Esophagus muscularis mucosa (tissue), 4 donors: ENCODE results near the gene TRIM63. TPM values are rescaled to one million over a fixed set of nuclear protein-coding genes. Genes with fewer than 3 reads are reported as not detected.

Experiments used
- DNase-seq: peaks from one replicate; pipeline ENCODE4 v3.0.0-alpha.2; 2017; ENCODE audit errors: extremely low spot score
- H3K27ac ChIP-seq, 4 donors: fragments of 200-600 bp; sonication (generic); replicated peaks in 1 of 4; 1 replicate in 3 of 4; 2 replicates in 1 of 4; pipeline ENCODE4 v1.5.1; 2016 to 2019; ENCODE audit warnings: mild to moderate bottlenecking in 1 of 4
- H3K27me3 ChIP-seq, 4 donors: fragments of 200-600 bp; sonication (generic); one replicate each; pipeline versions ENCODE4 v1.5.1 to v1.6.0; 2016 to 2019
- H3K36me3 ChIP-seq, 4 donors: fragments of 200-600 bp; sonication (generic); one replicate each; pipeline ENCODE4 v1.5.1; 2016 to 2019
- H3K4me1 ChIP-seq, 4 donors: fragments of 200-600 bp; sonication (generic); one replicate each; pipeline ENCODE4 v1.5.1; 2016 to 2019
- H3K4me3 ChIP-seq, 4 donors: fragments of 200-600 bp; sonication (generic); 1 replicate in 2 of 4; 2 replicates in 2 of 4; pipeline ENCODE4 v1.5.1; 2016 to 2019; ENCODE audit warnings: mild to moderate bottlenecking in 4 of 4, moderate library complexity in 1 of 4
- H3K9me3 ChIP-seq, 4 donors: fragments of 200-600 bp; sonication (generic); 1 replicate in 3 of 4; 2 replicates in 1 of 4; pipeline ENCODE4 v1.5.1; 2016 to 2019
- EP300 ChIP-seq: sonication (generic); formaldehyde crosslinking; IDR thresholded peaks from one replicate; pipeline ENCODE4 v1.6.1; 2017; ENCODE audit warnings: antibody characterized with exemption
- POLR2A ChIP-seq: fragments of 450-650 bp; IDR thresholded peaks from one replicate; pipeline ENCODE4 v1.6.1; 2017; ENCODE audit warnings: antibody characterized with exemption, moderate library complexity, mild to moderate bottlenecking, low read depth
- POLR2AphosphoS5 ChIP-seq, 2 donors: sonication (generic); formaldehyde crosslinking; IDR thresholded peaks; one replicate each; pipeline ENCODE4 v1.6.1; 2017; ENCODE audit warnings: antibody characterized with exemption in 2 of 2
- WGBS: methylation state at CpG from one replicate; pipeline ENCODE4 v1.1.5; 2018; 5-methylcytosine and 5-hydroxymethylcytosine counted together
- intact Hi-C: fragments of 100-400 bp; cut with DNase I; formaldehyde crosslinking; loops from one replicate; pipeline ENCODE4 v1.15.1; 2023
- total RNA-seq, 4 donors: library from RNA; depleted of rRNA; stranded (reverse); fragments of >200 nt; gene quantifications; one replicate each; pipeline versions ENCODE4 v1.1.0 to v1.2.1, GENCODE V29; 2016
- TF ChIP-seq, protein P1 (sequence below), 3 experiments: fragments of 200-600 bp in 2 of 3; fragments of 450-650 bp in 1 of 3; sonication (generic) in 2 of 3; IDR thresholded peaks; one replicate each; pipeline ENCODE4 v1.5.1; 2017 to 2019; ENCODE audit warnings: antibody characterized with exemption in 3 of 3, mild to moderate bottlenecking in 2 of 3, moderate library complexity in 1 of 3

The TRIM63 gene
- total RNA-seq, 4 donors from 2014 or later, result 0.42 to 4.1 (median 2.1) TPM; not detected in 1

DNA sequence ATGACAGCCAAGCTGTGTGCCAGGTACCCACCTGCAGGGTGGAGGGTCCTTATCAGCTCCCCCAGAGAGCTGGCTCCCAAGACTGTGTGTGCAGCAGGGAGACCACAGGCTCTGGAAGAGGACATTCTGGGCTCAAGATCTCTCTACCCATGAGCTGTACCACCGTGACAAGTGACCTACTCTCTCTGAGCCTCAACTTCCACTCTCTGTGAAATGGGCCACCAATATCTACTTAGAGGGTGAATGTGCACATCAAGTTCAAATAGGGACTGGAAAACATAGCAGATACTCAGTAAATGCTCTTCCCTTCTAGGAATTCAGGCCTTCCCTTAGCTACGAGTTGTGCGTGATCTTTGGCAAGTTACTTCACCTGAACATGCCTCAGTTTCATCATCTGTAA, 23.0 kb downstream of the TRIM63 start:
- no peak overlapping the region for H3K4me3 ChIP-seq
- H3K27me3 ChIP-seq, result peaks cover 0 to 94% (median 33%) of the 10 kb centered on the region in 4 donors
- 94% methylated on average over 3 of the region's 3 CpGs for WGBS
- peaks cover 16 to 18% (median 17%) of the 10 kb centered on the region in 4 donors for H3K4me1 ChIP-seq
- no peaks in the 10 kb centered on the region for H3K36me3 ChIP-seq
- H3K9me3 ChIP-seq, result no peaks in the 10 kb centered on the region
- TF ChIP-seq, protein P1, sequence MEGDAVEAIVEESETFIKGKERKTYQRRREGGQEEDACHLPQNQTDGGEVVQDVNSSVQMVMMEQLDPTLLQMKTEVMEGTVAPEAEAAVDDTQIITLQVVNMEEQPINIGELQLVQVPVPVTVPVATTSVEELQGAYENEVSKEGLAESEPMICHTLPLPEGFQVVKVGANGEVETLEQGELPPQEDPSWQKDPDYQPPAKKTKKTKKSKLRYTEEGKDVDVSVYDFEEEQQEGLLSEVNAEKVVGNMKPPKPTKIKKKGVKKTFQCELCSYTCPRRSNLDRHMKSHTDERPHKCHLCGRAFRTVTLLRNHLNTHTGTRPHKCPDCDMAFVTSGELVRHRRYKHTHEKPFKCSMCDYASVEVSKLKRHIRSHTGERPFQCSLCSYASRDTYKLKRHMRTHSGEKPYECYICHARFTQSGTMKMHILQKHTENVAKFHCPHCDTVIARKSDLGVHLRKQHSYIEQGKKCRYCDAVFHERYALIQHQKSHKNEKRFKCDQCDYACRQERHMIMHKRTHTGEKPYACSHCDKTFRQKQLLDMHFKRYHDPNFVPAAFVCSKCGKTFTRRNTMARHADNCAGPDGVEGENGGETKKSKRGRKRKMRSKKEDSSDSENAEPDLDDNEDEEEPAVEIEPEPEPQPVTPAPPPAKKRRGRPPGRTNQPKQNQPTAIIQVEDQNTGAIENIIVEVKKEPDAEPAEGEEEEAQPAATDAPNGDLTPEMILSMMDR (IDR thresholded peaks at IDR 0.05), result no peak
- TF ChIP-seq EP300 (no peak), POLR2A (no peak), POLR2AphosphoS5 (IDR thresholded peaks at IDR 0.05) (no peak)
- intact Hi-C loops, result no loop called here
- no peak for DNase-seq
- H3K27ac ChIP-seq, result no peak overlapping the region

DNA sequence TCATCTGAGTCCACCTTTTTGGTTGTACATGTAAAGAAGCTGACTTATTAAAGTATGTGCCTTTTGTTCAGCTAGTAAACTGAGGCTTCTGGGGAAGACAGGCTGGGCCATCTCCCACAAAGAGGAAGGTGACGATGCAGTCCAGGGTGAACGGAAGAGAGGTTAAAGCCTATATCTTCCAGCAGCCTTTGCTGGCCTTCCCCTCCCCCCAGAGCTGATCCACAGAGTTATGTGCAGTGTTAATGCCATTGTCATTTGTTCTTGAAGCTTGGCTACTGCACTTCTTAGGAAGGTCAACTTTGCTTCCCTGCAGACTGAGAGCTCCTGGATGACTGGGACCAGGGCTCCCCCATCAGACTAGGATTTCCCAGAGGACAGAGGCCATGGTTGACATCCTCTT, 23.7 kb downstream of the TRIM63 start:
- Histone ChIP-seq H3K36me3 (no peaks in the 10 kb centered on the region), H3K27ac (no peak overlapping the region), H3K9me3 (no peaks in the 10 kb centered on the region), H3K27me3 (peaks cover 0 to 91% (median 33%) of the 10 kb centered on the region in 4 donors), H3K4me3 (no peak overlapping the region), H3K4me1 (peaks cover 16 to 18% (median 17%) of the 10 kb centered on the region in 4 donors)
- 88% methylated on average over 2 of the region's 2 CpGs for WGBS
- DNase-seq, result no peak
- TF ChIP-seq POLR2A (no peak), EP300 (no peak), POLR2AphosphoS5 (IDR thresholded peaks at IDR 0.05) (no peak)
- TF ChIP-seq, protein P1 (IDR thresholded peaks at IDR 0.05), result no peak
- intact Hi-C loops, result no loop called here

GRCh38 chr1:26041978-26042377, 25.5 kb downstream of the TRIM63 start:
- Histone ChIP-seq H3K4me1 (peaks cover 17 to 26% (median 18%) of the 10 kb centered on the region in 4 donors), H3K9me3 (no peaks in the 10 kb centered on the region), H3K4me3 (no peak overlapping the region), H3K36me3 (no peaks in the 10 kb centered on the region), H3K27me3 (peaks cover 0 to 73% (median 28%) of the 10 kb centered on the region in 4 donors), H3K27ac (no peak overlapping the region)
- DNase-seq, result no peak
- TF ChIP-seq POLR2A (no peak), EP300 (no peak), POLR2AphosphoS5 (IDR thresholded peaks at IDR 0.05) (no peak)
- TF ChIP-seq, protein P1 (IDR thresholded peaks at IDR 0.05), result no peak
- intact Hi-C loops, result no loop called here
- 73% methylated on average over 4 of the region's 4 CpGs for whole genome bisulfite sequencing

GRCh38 chr1:26041401-26041800, 26.0 kb downstream of the TRIM63 start:
- DNase-seq, result no peak
- Histone ChIP-seq H3K27ac (no peak overlapping the region), H3K4me3 (no peak overlapping the region), H3K4me1 (peaks cover 16 to 29% (median 17%) of the 10 kb centered on the region in 4 donors), H3K9me3 (no peaks in the 10 kb centered on the region), H3K27me3 (peaks cover 0 to 72% (median 22%) of the 10 kb centered on the region in 4 donors), H3K36me3 (no peaks in the 10 kb centered on the region)
- 100% methylated on average over 2 of the region's 7 CpGs for WGBS
- intact Hi-C loops, result no loop called here
- TF ChIP-seq EP300, result no peak
- TF ChIP-seq POLR2A, result no peak
- TF ChIP-seq, protein P1 (IDR thresholded peaks at IDR 0.05), result no peak
- TF ChIP-seq POLR2AphosphoS5 (IDR thresholded peaks at IDR 0.05), result no peak

DNA sequence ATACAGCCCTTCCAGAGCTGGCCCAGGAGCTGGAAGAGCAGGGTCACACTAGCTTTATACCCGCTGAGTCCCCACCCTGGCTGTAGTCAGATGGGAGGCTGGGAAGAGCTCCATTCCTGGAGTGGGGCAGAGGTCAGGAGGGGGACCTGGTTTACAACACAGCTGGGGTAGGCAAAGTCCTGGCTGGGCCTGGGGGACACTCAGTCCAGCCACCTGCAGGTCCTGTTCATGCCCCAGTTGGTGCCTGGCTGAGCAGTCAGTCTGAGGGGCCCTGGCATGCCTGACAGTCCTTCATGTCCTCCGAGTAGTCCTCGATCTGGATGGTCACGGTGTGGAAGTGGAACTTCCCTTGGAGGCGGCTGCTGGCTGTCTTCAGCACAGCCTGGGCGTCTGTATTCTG, 28.5 kb downstream of the TRIM63 start:
- H3K27me3 ChIP-seq, result peaks cover 0 to 48% (median 2%) of the 10 kb centered on the region in 4 donors
- WGBS, result 100% methylated on average over 1 of the region's 6 CpGs
- no peaks in the 10 kb centered on the region for H3K9me3 ChIP-seq
- no peak overlapping the region for H3K4me3 ChIP-seq
- no peaks in the 10 kb centered on the region for H3K36me3 ChIP-seq
- H3K27ac ChIP-seq, result no peak overlapping the region
- DNase-seq, result no peak
- H3K4me1 ChIP-seq, result peaks cover 16 to 26% (median 19%) of the 10 kb centered on the region in 4 donors
- intact Hi-C loops, result loop anchor here (5.0 kb wide), 2 partner anchors 68 to 123 kb away; no protein-coding TSS in a partner anchor
- no peak for TF ChIP-seq POLR2AphosphoS5 (IDR thresholded peaks at IDR 0.05)
- TF ChIP-seq POLR2A, result no peak
- TF ChIP-seq, protein P1 (IDR thresholded peaks at IDR 0.05), result no peak
- TF ChIP-seq EP300, result no peak
